ENCODE measurements around the gene TMEM114. TPM values are rescaled to one million over a fixed set of nuclear protein-coding genes. Genes with fewer than 3 reads are reported as not detected.

The TMEM114 gene
- total RNA-seq, 1 donor, result not detected

GRCh38 chr16:8537691-8538342 is 52.5 kb downstream of the TMEM114 start:
- Histone ChIP-seq H3K27me3 (ENCODE audit: insufficient read depth, low read length) (no peaks in the 10 kb centered on the region), H3K4me2 (ENCODE audit: insufficient read depth, low read length) (no peak overlapping the region), H3K4me3 (ENCODE audit: insufficient read depth, low read length) (no peak overlapping the region), H3K9me3 (ENCODE audit: low read depth, low read length) (no peaks in the 10 kb centered on the region), H3K27ac (ENCODE audit: low read depth, low read length) (no peak overlapping the region), H3K36me3 (ENCODE audit: insufficient read depth, low read length) (no peaks in the 10 kb centered on the region), H2AFZ (ENCODE audit: low read length) (no peak overlapping the region), H3K4me1 (ENCODE audit: insufficient read depth, low read length) (no peaks in the 10 kb centered on the region), H4K20me1 (ENCODE audit: insufficient read depth, low read length) (no peaks in the 10 kb centered on the region), H3K79me2 (ENCODE audit: insufficient read depth, low read length) (no peaks in the 10 kb centered on the region)
- TF ChIP-seq, protein P1, sequence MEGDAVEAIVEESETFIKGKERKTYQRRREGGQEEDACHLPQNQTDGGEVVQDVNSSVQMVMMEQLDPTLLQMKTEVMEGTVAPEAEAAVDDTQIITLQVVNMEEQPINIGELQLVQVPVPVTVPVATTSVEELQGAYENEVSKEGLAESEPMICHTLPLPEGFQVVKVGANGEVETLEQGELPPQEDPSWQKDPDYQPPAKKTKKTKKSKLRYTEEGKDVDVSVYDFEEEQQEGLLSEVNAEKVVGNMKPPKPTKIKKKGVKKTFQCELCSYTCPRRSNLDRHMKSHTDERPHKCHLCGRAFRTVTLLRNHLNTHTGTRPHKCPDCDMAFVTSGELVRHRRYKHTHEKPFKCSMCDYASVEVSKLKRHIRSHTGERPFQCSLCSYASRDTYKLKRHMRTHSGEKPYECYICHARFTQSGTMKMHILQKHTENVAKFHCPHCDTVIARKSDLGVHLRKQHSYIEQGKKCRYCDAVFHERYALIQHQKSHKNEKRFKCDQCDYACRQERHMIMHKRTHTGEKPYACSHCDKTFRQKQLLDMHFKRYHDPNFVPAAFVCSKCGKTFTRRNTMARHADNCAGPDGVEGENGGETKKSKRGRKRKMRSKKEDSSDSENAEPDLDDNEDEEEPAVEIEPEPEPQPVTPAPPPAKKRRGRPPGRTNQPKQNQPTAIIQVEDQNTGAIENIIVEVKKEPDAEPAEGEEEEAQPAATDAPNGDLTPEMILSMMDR (IDR thresholded peaks at IDR 0.05; ENCODE audit: extremely low read depth, low read depth, low read length), result no peak
- DNase-seq (ENCODE audit: insufficient read length, low spot score, missing footprints), result no peak

DNA sequence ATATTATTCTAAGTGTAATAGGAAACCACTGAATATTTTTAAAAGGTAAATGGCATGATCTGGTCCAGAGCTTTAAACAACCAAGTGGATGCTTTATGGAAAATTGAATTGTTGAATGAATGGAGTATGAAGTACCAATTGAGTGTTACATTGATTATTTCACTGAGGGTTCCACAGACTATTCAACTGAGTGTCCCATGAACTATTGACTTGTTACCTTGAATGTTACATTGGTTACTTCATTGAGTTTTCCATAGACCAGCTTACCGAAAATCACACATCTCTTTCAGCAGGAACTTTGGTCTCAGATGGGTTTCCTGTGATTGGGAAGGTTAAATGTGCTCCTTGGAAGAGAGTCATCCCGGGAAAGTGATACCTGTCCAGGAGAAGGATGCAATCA is 56.8 kb downstream of the TMEM114 start:
- no peak overlapping the region for H3K4me2 ChIP-seq (ENCODE audit: insufficient read depth, low read length)
- TF ChIP-seq, protein P1 (IDR thresholded peaks at IDR 0.05; ENCODE audit: extremely low read depth, low read depth, low read length), result no peak

DNA sequence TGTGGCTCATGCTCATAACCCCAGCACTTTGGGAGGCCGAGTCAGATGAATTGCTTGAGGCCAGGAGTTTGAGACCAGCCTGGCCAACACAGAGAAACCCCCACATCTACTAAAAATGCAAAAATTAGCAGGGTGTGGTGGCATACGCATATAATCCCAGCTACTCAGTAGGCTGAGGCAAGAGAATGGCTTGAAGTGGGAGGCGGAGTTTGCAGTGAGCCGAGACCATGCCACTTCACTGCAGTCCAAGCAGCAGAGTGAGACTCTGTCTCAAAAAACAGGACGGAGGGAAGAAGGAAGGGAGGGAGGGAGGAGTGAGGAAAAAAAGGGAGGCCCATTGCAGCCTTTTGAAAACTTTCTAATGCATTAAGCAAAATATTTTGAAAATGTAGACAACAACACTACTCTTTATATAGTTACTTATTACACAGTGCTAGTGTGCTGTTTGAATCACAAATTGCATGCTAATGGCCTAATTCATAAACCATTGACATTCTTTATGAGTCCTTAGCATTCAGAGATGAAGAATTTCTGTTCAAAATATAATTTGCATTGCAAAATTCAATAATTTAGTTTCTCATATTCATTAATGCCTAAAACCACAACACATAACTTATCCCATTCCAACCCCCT is 59.4 kb downstream of the TMEM114 start:
- Histone ChIP-seq H3K4me1 (ENCODE audit: insufficient read depth, low read length) (no peaks in the 10 kb centered on the region), H3K4me3 (ENCODE audit: insufficient read depth, low read length) (no peak overlapping the region), H3K4me2 (ENCODE audit: insufficient read depth, low read length) (no peak overlapping the region), H2AFZ (ENCODE audit: low read length) (no peak overlapping the region), H3K79me2 (ENCODE audit: insufficient read depth, low read length) (no peaks in the 10 kb centered on the region), H4K20me1 (ENCODE audit: insufficient read depth, low read length) (no peaks in the 10 kb centered on the region), H3K36me3 (ENCODE audit: insufficient read depth, low read length) (no peaks in the 10 kb centered on the region), H3K27ac (ENCODE audit: low read depth, low read length) (no peak overlapping the region), H3K9me3 (ENCODE audit: low read depth, low read length) (no peaks in the 10 kb centered on the region), H3K27me3 (ENCODE audit: insufficient read depth, low read length) (no peaks in the 10 kb centered on the region)
- TF ChIP-seq, protein P1 (IDR thresholded peaks at IDR 0.05; ENCODE audit: extremely low read depth, low read depth, low read length), result no peak
- DNase-seq (ENCODE audit: insufficient read length, low spot score, missing footprints), result no peak

More for the DNA sequence above, 56.8 kb downstream of the TMEM114 start:
- Histone ChIP-seq H3K9me3 (ENCODE audit: low read depth, low read length) (no peaks in the 10 kb centered on the region), H3K27me3 (ENCODE audit: insufficient read depth, low read length) (no peaks in the 10 kb centered on the region), H3K4me3 (ENCODE audit: insufficient read depth, low read length) (no peak overlapping the region), H3K4me1 (ENCODE audit: insufficient read depth, low read length) (no peaks in the 10 kb centered on the region), H4K20me1 (ENCODE audit: insufficient read depth, low read length) (no peaks in the 10 kb centered on the region), H3K27ac (ENCODE audit: low read depth, low read length) (no peak overlapping the region), H3K36me3 (ENCODE audit: insufficient read depth, low read length) (no peaks in the 10 kb centered on the region), H3K79me2 (ENCODE audit: insufficient read depth, low read length) (no peaks in the 10 kb centered on the region), H2AFZ (ENCODE audit: low read length) (no peak overlapping the region)
- no peak for DNase-seq (ENCODE audit: insufficient read length, low spot score, missing footprints)

GRCh38 chr16:8528471-8528870 is 61.8 kb downstream of the TMEM114 start:
- Histone ChIP-seq H3K4me3 (ENCODE audit: insufficient read depth, low read length) (no peak overlapping the region), H3K36me3 (ENCODE audit: insufficient read depth, low read length) (no peaks in the 10 kb centered on the region), H3K27me3 (ENCODE audit: insufficient read depth, low read length) (no peaks in the 10 kb centered on the region), H3K79me2 (ENCODE audit: insufficient read depth, low read length) (no peaks in the 10 kb centered on the region), H3K4me2 (ENCODE audit: insufficient read depth, low read length) (no peak overlapping the region), H3K27ac (ENCODE audit: low read depth, low read length) (no peak overlapping the region), H4K20me1 (ENCODE audit: insufficient read depth, low read length) (no peaks in the 10 kb centered on the region), H3K4me1 (ENCODE audit: insufficient read depth, low read length) (no peaks in the 10 kb centered on the region), H2AFZ (ENCODE audit: low read length) (no peak overlapping the region), H3K9me3 (ENCODE audit: low read depth, low read length) (no peaks in the 10 kb centered on the region)
- TF ChIP-seq, protein P1 (IDR thresholded peaks at IDR 0.05; ENCODE audit: extremely low read depth, low read depth, low read length), result no peak
- no peak for DNase-seq (ENCODE audit: insufficient read length, low spot score, missing footprints)

Data from osteoblast (primary cell).